GM18909 (cell line): ENCODE results near the gene HORMAD2.

ENCODE experiments used
- ATAC-seq: cut with Tn5 transposase; IDR thresholded peaks from one replicate; pipeline ENCODE4 v1.9.1; 2021; ENCODE audit warnings: mild to moderate bottlenecking; ENCODE audit not compliant: unreplicated experiment, poor library complexity

The HORMAD2 gene

GRCh38 chr22:30158744-30159500 lies 78.7 kb downstream of the HORMAD2 start:
- ATAC-seq: no peak

GRCh38 chr22:30159561-30160353 lies 79.5 kb downstream of the HORMAD2 start:
- no peak for ATAC-seq

GRCh38 chr22:30161051-30161469 lies 80.8 kb downstream of the HORMAD2 start:
- ATAC-seq: no peak

- ATAC-seq: no peak
Observed at GRCh38 chr22:30167296-30167695, 87.0 kb downstream of the HORMAD2 start.

GRCh38 chr22:30167734-30168133 lies 87.5 kb downstream of the HORMAD2 start:
- ATAC-seq: no peak

GRCh38 chr22:30169002-30169401 lies 88.7 kb downstream of the HORMAD2 start:
- ATAC-seq: no peak

- no peak for ATAC-seq
Observed at GRCh38 chr22:30170129-30170528, 89.9 kb downstream of the HORMAD2 start.

GRCh38 chr22:30171008-30171407 lies 90.7 kb downstream of the HORMAD2 start:
- ATAC-seq: no peak

GRCh38 chr22:30175690-30176288 lies 95.5 kb downstream of the HORMAD2 start:
- ATAC-seq: no peak

GRCh38 chr22:30176431-30176830 lies 96.2 kb downstream of the HORMAD2 start:
- ATAC-seq: no peak

- ATAC-seq: no peak
Observed at GRCh38 chr22:30178181-30179126, 98.2 kb downstream of the HORMAD2 start.

GRCh38 chr22:30180616-30181015 lies 100.4 kb downstream of the HORMAD2 start:
- no peak for ATAC-seq

GRCh38 chr22:30181459-30182349 lies 101.4 kb downstream of the HORMAD2 start:
- no peak for ATAC-seq

GRCh38 chr22:30182350-30182745 lies 102.1 kb downstream of the HORMAD2 start:
- ATAC-seq: no peak

- ATAC-seq: no peak
Observed at GRCh38 chr22:30182815-30183214, 102.6 kb downstream of the HORMAD2 start.

- ATAC-seq: no peak
Observed at GRCh38 chr22:30183271-30183670, 103.0 kb downstream of the HORMAD2 start.

GRCh38 chr22:30183861-30184278 lies 103.6 kb downstream of the HORMAD2 start:
- ATAC-seq: no peak

GRCh38 chr22:30185129-30185528 lies 104.9 kb downstream of the HORMAD2 start:
- no peak for ATAC-seq

- ATAC-seq: no peak
Observed at GRCh38 chr22:30185549-30185948, 105.3 kb downstream of the HORMAD2 start.
